Mammary epithelial cell (primary cell): ENCODE results near the gene RNF5.

Experiments
- EZH2 ChIP-seq: IDR thresholded peaks from 2 replicates; pipeline ENCODE4 v1.6.1; 2012; ENCODE audit warnings: low read length, inconsistent platforms, borderline replicate concordance
- TF ChIP-seq, protein P1 (sequence below), 2 donors: IDR thresholded peaks in 1 of 2; conservative IDR thresholded peaks in 1 of 2; 2 replicates each; pipeline ENCODE4 v1.5.1; 2011 to 2012; ENCODE audit warnings: inconsistent platforms in 2 of 2, low read length in 2 of 2, mild to moderate bottlenecking in 2 of 2, control low read depth in 1 of 2, low read depth in 1 of 2; ENCODE audit not compliant: insufficient read depth in 1 of 2; ENCODE audit errors: extremely low read depth in 1 of 2

DNA sequence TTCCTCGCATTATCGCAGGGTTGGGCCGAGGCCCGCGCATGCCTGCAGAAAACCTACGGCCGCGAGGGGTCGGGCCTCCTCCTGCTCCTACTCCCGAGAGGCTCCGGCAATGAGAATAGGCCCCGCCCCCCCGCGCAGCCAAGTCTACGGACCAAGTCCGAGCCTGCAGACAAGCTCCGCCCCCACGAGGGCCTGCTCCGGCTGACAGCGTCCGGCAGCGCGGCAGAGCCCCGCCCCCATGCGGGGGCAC, 17.4 kb downstream of the RNF5 start:
- TF ChIP-seq, protein P1, sequence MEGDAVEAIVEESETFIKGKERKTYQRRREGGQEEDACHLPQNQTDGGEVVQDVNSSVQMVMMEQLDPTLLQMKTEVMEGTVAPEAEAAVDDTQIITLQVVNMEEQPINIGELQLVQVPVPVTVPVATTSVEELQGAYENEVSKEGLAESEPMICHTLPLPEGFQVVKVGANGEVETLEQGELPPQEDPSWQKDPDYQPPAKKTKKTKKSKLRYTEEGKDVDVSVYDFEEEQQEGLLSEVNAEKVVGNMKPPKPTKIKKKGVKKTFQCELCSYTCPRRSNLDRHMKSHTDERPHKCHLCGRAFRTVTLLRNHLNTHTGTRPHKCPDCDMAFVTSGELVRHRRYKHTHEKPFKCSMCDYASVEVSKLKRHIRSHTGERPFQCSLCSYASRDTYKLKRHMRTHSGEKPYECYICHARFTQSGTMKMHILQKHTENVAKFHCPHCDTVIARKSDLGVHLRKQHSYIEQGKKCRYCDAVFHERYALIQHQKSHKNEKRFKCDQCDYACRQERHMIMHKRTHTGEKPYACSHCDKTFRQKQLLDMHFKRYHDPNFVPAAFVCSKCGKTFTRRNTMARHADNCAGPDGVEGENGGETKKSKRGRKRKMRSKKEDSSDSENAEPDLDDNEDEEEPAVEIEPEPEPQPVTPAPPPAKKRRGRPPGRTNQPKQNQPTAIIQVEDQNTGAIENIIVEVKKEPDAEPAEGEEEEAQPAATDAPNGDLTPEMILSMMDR (conservative IDR thresholded peaks at IDR 0.05 in 1 of 2, IDR thresholded peaks at IDR 0.05 in 1 of 2; ENCODE audit: extremely low read depth in 1 of 2, insufficient read depth in 1 of 2, low read depth in 1 of 2, low read length in 2 of 2), result peak; percentile 19 to 56
- no peak for TF ChIP-seq EZH2
